SK-N-MC (cell line): ENCODE data around the gene POTEF.
"Not testable (repeated sequence)": the region's sequence is repeated elsewhere in the genome, so short reads cannot be mapped to it uniquely, and the experiment has no call there.

Experiments
- DNase-seq: peaks from one replicate; pipeline ENCODE4 v3.0.0-alpha.2; 2011; ENCODE audit warnings: low read depth, low spot score
- H3K27ac ChIP-seq: fragments of 200-600 bp; sonication (generic); 2 replicates; pipeline ENCODE4 v1.5.1; 2016; ENCODE audit warnings: mixed run types
- H3K36me3 ChIP-seq: fragments of 200-600 bp; sonication (generic); 2 replicates; pipeline ENCODE4 v1.6.1; 2017; ENCODE audit warnings: antibody characterized with exemption, low read length, mixed read lengths; ENCODE audit not compliant: insufficient read depth
- H3K4me3 ChIP-seq: fragments of 200-600 bp; sonication (generic); 2 replicates; pipeline ENCODE4 v1.5.1; 2016
- H3K9ac ChIP-seq: fragments of 200-600 bp; sonication (generic); 2 replicates; pipeline ENCODE4 v1.8.0; 2017; ENCODE audit warnings: mixed run types, mixed read lengths; ENCODE audit not compliant: insufficient read length
- H3K9me3 ChIP-seq: fragments of 200-600 bp; sonication (generic); 2 replicates; pipeline ENCODE4 v1.6.1; 2017; ENCODE audit warnings: low read depth, mild to moderate bottlenecking, antibody characterized with exemption, low read length, moderate library complexity, mixed read lengths

The POTEF gene

DNA sequence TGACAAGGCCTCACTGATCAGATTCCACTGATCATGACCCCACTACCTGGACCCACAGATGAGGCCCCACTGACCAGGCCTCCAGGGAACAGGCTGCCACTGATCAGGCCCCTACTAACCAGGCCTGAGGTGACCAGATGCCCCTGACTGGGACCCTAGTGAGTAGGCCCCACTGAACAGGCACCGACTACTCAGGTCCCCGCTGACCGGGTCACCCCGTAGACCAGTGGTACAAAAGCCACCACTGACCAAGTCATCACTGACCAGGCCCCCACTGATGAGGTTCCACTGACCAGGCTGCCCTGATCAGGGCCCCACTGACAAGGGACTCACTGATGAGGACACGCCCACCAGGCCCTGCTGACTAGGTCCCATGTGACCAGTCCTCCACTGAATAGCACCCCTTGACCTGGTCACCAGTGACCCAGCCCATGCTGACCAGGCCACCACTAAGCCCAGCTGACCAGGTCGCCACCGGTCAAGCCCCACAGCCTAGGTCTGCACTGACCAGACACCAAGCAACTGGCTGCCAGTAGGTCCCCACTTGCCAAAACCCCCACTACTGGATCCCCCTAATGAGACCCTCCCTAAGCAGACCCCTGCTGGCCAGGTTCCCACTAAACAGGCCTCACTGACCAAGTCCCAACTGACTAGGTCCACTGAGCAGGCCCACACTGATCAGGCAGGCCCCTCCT lies 75.7 kb downstream of the POTEF start:
- not testable (repeated sequence) for H3K4me3 ChIP-seq, H3K9me3 ChIP-seq, H3K27ac ChIP-seq, H3K9ac ChIP-seq, DNase-seq, H3K36me3 ChIP-seq

DNA sequence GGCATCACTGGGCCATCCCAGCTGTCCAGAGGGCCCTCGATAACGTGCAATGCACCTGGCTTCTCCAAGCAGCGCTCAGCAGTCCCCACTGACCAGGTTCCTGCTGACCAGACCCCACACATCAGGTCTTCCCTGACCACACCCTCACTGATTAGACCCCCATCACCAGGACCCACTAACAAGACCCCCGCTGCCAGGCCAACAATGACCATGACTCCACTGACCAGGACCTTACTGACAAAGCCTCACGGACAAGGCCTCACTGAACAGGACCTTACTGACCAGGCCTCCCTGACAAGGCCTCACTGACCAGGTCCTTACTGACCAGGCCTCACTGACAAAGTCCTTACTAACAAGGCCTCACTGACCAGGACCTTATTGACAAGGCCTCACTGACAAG lies 76.6 kb downstream of the POTEF start:
- not testable (repeated sequence) for DNase-seq, H3K36me3 ChIP-seq

DNA sequence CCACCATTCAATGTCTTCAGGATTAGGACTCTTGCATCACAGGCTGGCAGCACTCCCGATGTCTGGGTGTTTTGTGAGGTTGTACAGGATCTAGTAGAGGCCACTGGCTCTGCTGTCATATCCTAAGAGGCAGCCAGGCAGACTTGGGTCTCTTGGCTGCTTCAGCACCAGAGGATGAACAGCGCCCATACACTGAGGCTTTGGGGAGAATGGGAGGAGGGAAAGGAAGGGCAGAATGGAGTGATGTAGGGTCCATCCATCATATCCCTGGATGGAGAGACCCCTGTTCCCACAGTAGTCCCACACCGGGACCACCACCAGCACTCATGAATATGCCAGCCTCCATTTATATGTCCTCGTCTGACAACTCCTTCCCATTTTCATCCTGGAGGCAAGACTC lies 80.6 kb downstream of the POTEF start:
- not testable (repeated sequence) for H3K36me3 ChIP-seq, H3K9me3 ChIP-seq, H3K4me3 ChIP-seq, DNase-seq, H3K9ac ChIP-seq, H3K27ac ChIP-seq

More for the DNA sequence above, 76.6 kb downstream of the POTEF start:
- H3K4me3 ChIP-seq, H3K9me3 ChIP-seq, H3K27ac ChIP-seq, H3K9ac ChIP-seq: not testable (repeated sequence)

DNA sequence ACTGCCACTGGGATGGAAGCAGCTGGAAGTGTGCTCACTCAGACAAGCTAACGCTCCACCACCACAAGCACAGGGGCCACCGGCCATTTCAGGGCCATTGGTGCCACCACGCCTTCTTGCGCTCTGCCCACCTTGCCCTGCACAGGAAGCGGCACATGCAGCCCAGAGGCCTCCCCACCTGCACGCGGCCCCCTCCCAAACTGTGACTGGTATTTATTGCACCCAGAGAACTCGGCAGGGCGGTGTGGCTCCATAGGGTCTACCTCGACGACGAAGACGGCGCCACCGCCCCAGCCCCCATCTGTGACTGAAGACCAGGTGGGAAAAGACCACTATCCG lies 90.8 kb downstream of the POTEF start:
- H3K4me3 ChIP-seq, H3K36me3 ChIP-seq, H3K9me3 ChIP-seq, DNase-seq, H3K27ac ChIP-seq, H3K9ac ChIP-seq: not testable (repeated sequence)

DNA sequence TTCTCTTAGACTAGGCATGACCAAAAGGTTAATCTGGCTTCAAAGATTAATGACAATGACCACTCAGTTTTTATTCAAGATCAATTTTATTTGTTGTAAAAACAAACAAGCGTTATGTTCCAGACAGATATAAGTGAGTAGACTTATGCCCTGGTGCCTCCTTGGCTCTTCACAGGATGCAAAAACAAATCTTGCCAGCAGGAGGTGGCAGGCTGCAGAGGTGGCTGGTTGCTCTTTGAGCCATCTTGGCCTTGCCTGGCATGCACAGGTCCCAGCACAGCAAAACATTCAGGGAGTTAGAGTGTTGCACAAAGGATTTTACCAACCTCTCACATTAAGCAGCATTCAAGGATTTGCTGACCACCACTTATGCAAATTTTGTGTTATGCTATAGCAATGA lies 103.1 kb downstream of the POTEF start:
- not testable (repeated sequence) for H3K9me3 ChIP-seq, DNase-seq, H3K27ac ChIP-seq, H3K9ac ChIP-seq, H3K4me3 ChIP-seq, H3K36me3 ChIP-seq
